Right ventricle myocardium superior (tissue), 1 donor: ENCODE results near the gene CHST12. TPM values are rescaled to one million over a fixed set of nuclear protein-coding genes. Genes with fewer than 3 reads are reported as not detected.

Source experiments
- ATAC-seq: fragments of 200-7000 bp; cut with Tn5 transposase; one replicate; pipeline ENCODE4 v1.9.1; 2020; ENCODE audit warnings: mild to moderate bottlenecking; ENCODE audit not compliant: poor library complexity
- DNase-seq: peaks from one replicate; pipeline ENCODE4 v3.0.0-alpha.2; 2020
- intact Hi-C: fragments of 100-400 bp; cut with DNase I; formaldehyde crosslinking; loops from one replicate; pipeline ENCODE4 v1.11.2; 2022
- long read RNA-seq: library from polyadenylated mRNA; unstranded; transcript quantifications from one replicate; pipeline ENCODE4 v2.0.0, GENCODE V29; 2021
- total RNA-seq: library from RNA; stranded (reverse); fragmentation: NEBNext Ultra II Directional; extraction: Animal tissue kit (Norgen Biotek cat#: 25700); gene quantifications from one replicate; pipeline ENCODE4 v1.2.1, GENCODE V29; 2021
- donor health status: DM: no; HTN: yes; CAD: no; lungs with severe emphysema.

The CHST12 gene
- 14.8 TPM for total RNA-seq
- long read RNA-seq, full-length matches to known transcripts = 34 of 57 reads
- long read RNA-seq, partial matches to known transcripts = 7 of 57 reads
- long read RNA-seq, other reads (novel, unspliced or antisense) = 16 of 57 reads

- ATAC-seq = peak; percentile 91
- peak; percentile 97 for DNase-seq
- intact Hi-C loops = no loop called here
Observed at GRCh38 chr7:2403014-2403717, at the start of gene CHST12. TSS of gene CHST12 (plus strand) at chr7:2403611. CDS start at chr7:2432640, 29,029 bp downstream.

- intact Hi-C loops = no loop called here
- ATAC-seq (peak; percentile 95), DNase-seq (peak; percentile 94)
Observed at GRCh38 chr7:2353936-2354185, 49.5 kb upstream of the CHST12 start.

- DNase-seq = peak; percentile 93
- intact Hi-C loops = no loop called here
- ATAC-seq = peak; percentile 96
Observed at GRCh38 chr7:2354186-2354938, 49.0 kb upstream of the CHST12 start, which contains the start of gene EIF3B. TSS of gene EIF3B (plus strand) at chr7:2354827. CDS start at chr7:2354922, 95 bp downstream.

DNA sequence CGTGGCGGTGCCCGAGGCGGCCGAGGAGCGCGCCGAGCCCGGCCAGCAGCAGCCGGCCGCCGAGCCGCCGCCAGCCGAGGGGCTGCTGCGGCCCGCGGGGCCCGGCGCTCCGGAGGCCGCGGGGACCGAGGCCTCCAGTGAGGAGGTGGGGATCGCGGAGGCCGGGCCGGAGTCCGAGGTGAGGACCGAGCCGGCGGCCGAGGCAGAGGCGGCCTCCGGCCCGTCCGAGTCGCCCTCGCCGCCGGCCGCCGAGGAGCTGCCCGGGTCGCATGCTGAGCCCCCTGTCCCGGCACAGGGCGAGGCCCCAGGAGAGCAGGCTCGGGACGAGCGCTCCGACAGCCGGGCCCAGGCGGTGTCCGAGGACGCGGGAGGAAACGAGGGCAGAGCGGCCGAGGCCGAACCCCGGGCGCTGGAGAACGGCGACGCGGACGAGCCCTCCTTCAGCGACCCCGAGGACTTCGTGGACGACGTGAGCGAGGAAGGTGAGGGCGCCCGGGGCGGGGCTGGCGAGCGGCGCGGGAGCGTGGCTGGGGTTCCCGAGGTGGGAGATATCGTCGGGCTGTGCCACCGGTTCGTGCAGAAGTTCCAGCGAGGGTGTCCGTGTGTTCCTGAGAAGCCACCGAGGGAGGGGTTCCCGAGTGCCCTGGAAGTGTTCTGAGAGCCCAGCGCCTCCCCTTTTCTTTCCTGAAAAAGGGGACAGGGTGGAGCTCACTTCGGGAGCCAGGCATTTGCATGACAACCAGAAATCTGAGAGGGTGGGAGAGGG is 48.3 kb upstream of the CHST12 start:
- peak; percentile 49 for DNase-seq
- intact Hi-C loops = no loop called here
- ATAC-seq = no peak

- ATAC-seq (no peak), DNase-seq (no peak)
- intact Hi-C loops = no loop called here
Observed at GRCh38 chr7:2355705-2356008, 47.8 kb upstream of the CHST12 start.

- intact Hi-C loops = no loop called here
- ATAC-seq (no peak), DNase-seq (no peak)
Observed at GRCh38 chr7:2357165-2357564, 46.2 kb upstream of the CHST12 start.

DNA sequence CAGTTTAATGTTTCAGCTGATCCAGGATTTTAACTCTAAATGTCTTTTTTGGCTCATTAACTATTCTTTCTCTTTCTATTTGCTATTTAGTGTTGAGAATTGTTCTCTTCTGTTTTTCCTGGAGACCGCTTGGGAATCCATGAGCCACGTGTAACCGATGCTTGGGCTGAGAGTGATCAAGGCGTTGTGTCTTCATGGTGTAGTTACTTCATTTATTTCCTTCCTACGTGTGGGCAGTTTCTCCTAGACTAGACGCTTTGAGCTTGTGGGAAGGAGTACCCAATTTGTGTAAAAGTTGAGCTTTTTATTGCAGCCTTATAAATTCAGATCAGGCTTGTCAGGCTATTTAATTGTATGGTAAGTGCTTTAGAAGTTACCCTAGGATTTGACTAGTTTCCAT is 45.8 kb upstream of the CHST12 start:
- intact Hi-C loops = no loop called here
- DNase-seq = no peak
- ATAC-seq = no peak

DNA sequence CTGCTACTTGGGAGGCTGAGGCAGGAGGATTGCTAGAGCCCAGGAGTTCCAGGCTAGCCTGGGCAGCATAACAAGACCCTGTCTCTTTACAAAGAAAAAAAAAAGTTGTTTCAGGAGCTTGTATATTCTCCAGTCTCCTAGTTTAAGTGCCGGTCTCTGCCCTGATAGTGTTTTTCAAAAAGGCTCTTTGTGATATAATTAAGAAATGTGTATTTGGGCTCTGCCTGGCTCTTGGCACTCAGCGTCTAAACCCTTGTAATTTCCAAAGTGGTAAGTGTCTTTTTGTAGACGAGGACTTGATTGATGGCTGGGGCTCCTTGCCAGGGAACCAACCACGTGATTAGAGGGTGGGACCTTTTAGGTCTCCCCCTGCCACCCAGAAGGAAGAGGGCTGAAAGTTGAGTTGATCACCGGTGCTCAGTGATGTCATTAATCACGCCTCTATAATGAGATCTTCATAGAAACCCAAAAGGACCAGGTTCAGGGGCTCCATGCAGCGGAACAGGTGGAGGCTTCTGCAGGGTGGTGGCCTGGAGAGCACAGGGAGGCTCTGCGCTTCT is 44.4 kb upstream of the CHST12 start:
- DNase-seq (no peak), ATAC-seq (no peak)
- intact Hi-C loops = no loop called here

DNA sequence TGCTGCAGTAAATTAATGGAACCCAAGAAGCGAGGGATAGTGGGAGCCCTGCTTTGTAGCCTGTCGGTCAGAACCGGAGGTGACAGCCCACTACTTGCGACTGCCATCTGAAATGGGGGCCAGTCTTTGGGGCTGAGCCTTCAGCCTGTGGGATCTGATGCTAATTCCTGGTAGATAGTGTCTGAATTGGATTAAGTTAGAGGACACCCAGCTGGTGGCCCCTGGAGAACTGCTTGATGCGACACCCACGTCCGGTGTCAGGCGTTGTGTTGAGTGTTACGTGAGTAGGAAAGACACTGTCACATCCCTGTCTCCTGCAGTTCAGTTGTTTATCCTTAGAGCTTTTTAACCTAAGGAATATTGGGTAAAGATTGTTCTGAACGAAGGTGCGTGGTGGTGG is 43.8 kb upstream of the CHST12 start:
- DNase-seq (no peak), ATAC-seq (no peak)
- intact Hi-C loops = no loop called here

GRCh38 chr7:2360796-2361195 is 42.6 kb upstream of the CHST12 start:
- DNase-seq = no peak
- intact Hi-C loops = no loop called here
- ATAC-seq = no peak

DNA sequence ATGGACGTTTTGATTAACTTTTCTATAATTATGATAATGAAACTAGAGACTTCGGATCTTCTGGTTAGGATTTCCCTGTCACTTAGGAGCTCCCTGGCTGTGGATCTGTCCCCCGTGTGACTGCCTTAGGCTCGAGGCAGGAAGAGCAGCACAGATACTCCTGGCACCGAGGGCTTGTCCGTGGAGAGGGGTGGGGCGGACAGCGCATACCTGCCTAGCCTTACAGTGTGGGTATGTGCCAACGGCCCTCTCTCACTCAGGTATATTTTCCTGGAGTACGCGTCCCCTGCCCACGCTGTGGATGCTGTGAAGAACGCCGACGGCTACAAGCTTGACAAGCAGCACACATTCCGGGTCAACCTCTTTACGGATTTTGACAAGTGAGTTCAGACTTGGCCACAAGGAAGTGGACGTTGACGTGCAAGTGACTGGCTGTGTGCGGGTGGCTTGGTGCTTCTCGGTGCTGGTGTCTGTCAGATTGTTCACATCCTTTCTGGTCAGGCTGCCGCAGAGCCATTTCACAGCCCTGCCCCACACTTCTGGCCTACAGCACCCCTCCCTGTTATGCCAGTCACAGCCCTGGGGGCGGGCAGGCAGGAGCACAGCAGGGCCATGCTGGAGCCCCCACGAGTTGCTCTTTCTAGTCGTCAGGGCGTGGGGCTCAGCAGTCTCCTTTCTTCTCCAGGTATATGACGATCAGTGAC is 40.9 kb upstream of the CHST12 start:
- DNase-seq (no peak), ATAC-seq (no peak)
- intact Hi-C loops = no loop called here

DNA sequence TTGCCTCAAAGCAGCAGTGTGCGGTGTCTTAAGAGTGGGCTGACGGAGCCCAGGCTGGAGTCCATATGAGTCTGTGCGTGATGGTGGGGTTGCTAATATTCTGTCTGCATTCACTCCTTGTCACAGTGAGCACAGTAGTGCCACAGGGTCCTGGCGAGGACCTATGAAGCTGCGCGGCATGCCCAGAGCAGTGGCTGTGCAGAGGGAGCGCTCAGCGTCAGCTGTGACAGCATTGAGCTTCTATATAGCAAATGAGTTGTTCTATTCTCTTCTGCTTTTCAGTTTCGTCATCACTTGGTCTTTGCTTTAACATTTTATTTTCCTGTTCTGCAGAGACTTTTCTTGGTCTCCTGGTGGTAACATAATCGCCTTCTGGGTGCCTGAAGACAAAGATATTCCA is 34.3 kb upstream of the CHST12 start:
- DNase-seq = no peak
- ATAC-seq = no peak
- intact Hi-C loops = no loop called here

DNA sequence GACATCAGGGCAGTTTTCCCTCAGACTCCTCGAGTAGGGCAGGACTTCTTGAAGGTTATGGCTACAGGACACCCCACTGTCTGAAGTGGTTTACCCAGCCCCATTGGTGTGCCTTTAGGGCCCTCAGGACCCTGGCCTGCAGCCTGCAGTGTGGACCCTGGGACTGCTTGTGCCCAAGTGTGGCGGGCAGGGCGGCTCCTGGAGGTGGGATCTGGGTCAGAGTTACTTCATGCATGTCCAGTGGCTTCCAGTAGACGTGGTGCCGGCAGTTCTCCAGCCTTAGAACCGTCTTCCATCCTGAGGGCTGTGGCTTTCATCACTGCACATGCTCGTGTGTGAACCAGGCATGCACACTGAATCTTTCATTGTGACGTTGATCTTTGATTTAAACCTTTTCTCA is 32.1 kb upstream of the CHST12 start:
- no peak for ATAC-seq

GRCh38 chr7:2372724-2373123 is 30.7 kb upstream of the CHST12 start:
- intact Hi-C loops = no loop called here
- DNase-seq = no peak
- ATAC-seq = no peak

More for the DNA sequence above, 32.1 kb upstream of the CHST12 start:
- intact Hi-C loops = no loop called here
- no peak for DNase-seq

- DNase-seq = no peak
- intact Hi-C loops = no loop called here
- peak; percentile 56 for ATAC-seq
Observed at GRCh38 chr7:2373124-2373556, 30.3 kb upstream of the CHST12 start.

DNA sequence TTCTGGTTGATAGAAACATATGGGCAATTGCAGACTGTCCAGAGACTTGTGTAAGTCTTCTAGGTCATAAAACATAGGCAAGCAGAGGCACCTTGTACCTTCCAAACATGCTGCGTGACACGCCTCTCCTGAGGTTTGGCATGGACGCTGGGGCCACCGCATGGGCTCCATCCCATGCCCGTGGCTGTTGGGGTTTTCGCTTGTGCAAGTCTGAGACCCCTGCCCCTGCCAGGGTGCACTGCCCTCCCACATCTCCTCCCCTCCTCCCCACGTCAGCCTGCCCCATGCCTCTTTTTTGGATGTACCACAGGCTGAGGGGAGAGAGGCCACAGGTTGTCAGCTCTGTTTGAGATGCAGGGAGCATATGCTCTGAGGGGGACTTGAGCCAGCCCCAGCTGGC is 29.8 kb upstream of the CHST12 start:
- intact Hi-C loops = no loop called here
- ATAC-seq (no peak), DNase-seq (no peak)

DNA sequence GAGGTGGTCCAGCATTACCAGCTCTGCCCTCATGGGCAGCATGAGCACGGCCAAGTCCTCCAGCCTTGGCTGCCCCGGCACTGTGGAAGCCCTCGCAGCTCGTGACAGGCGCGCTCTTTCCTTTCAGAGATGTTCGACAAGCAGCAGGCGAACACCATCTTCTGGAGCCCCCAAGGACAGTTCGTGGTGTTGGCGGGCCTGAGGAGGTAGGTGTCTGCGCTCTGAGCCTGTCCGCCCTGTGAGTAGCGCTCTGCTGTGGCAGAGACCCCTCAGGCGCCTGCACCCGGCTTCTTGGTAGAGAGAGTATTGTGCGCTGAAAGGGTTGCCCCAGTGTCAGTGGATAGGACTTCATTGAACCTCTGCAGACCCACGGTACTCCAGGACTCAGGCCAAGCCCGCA is 29.0 kb upstream of the CHST12 start:
- no peak for DNase-seq
- ATAC-seq = no peak
- intact Hi-C loops = no loop called here

- DNase-seq = no peak
- no peak for ATAC-seq
- intact Hi-C loops = no loop called here
Observed at GRCh38 chr7:2374830-2375728, 28.3 kb upstream of the CHST12 start.
